H1 (cell line): ENCODE measurements around the gene RTKN.

Source experiments
- CBX5 ChIP-seq: fragments of 300-800, 300-1000 bp; sonication (generic); IDR thresholded peaks from 2 replicates; pipeline ENCODE4 v1.7.1; 2016; ENCODE audit warnings: antibody characterized with exemption, low read length, low read depth
- CREB1 ChIP-seq: IDR thresholded peaks from 2 replicates; pipeline ENCODE4 v1.6.1; 2012; ENCODE audit warnings: inconsistent platforms
- EZH2 ChIP-seq: fragments of 200-600 bp; sonication (generic); IDR thresholded peaks from 2 replicates; pipeline ENCODE4 v1.7.1; 2012; ENCODE audit warnings: low read depth, mild to moderate bottlenecking, moderate library complexity, low read length, inconsistent platforms; ENCODE audit not compliant: severe bottlenecking
- GTF2F1 ChIP-seq: IDR thresholded peaks from 2 replicates; pipeline ENCODE4 v1.6.1; 2012; ENCODE audit warnings: low read depth, low read length, improper control_type of control experiment, borderline replicate concordance
- HDAC6 ChIP-seq: IDR thresholded peaks from one replicate; pipeline ENCODE4 v1.7.1; 2012; ENCODE audit warnings: low read depth, mild to moderate bottlenecking, inconsistent platforms, low read length, moderate library complexity
- POLR2A ChIP-seq, 2 experiments: IDR thresholded peaks; 1 replicate in 1 of 2; 2 replicates in 1 of 2; pipeline ENCODE4 v1.6.1; 2011; ENCODE audit warnings: low read depth in 2 of 2, low read length in 2 of 2, mild to moderate bottlenecking in 2 of 2; ENCODE audit errors: control extremely low read depth in 1 of 2
- POLR2AphosphoS5 ChIP-seq: IDR thresholded peaks from 2 replicates; pipeline ENCODE4 v1.6.1; 2011; ENCODE audit warnings: low read depth, low read length
- ZNF274 ChIP-seq: IDR thresholded peaks from 2 replicates; pipeline ENCODE4 v1.7.0; 2012; ENCODE audit warnings: low read length, borderline replicate concordance; ENCODE audit errors: extremely low read depth
- TF ChIP-seq, protein P1 (sequence below), 3 experiments: IDR thresholded peaks; 1 replicate in 2 of 3; 2 replicates in 1 of 3; pipeline versions ENCODE4 v1.5.1 to v1.6.1; 2011; ENCODE audit warnings: low read length in 3 of 3, mild to moderate bottlenecking in 3 of 3, inconsistent platforms in 2 of 3, low read depth in 1 of 3, moderate library complexity in 1 of 3; ENCODE audit not compliant: insufficient read depth in 1 of 3; ENCODE audit errors: control extremely low read depth in 1 of 3
- TF ChIP-seq, protein P2 (sequence below): IDR thresholded peaks from 2 replicates; pipeline ENCODE4 v1.6.1; 2012; ENCODE audit warnings: inconsistent platforms

DNA sequence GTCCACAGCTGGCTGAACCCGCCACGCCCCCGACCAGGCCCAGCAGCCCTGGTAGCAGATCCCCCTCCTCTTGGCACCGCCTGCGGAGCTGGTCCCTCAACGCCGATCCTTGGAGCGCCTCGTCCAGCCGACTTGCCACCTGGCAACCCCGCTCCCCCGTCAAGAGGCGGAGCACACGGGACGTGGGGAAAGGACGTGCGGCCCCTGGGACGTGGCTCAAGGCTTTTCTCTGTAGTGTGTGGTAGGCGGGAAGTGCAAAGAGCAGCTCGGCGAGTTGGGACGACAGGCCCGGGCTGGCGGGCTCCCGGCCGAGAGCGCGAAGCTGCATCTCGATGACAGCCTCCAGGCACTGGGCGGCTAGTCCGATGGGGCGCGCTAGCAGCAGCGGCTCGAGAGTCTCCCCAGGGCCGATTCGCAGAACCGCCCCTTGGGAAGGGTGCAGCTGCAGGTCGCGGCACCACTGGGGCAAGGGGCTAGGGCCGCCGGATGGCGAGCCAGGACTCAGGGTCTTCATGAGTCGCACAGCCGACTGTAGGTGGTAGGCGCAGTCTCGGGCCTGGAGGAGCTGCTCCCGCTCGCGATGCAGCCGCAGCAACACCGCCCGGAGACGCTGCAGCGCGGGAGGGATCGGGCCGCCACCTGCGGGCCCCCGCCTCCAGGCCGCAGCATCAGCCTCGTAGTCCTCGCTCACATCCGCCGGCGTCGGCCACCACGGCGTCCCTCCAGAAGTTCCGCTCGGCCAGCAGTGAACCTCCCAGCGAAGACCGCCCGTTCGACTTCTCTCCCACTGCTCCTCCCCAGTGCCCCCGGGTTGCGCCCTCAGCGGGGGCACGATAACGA lies 40.4 kb upstream of the RTKN start:
- TF ChIP-seq, protein P1, sequence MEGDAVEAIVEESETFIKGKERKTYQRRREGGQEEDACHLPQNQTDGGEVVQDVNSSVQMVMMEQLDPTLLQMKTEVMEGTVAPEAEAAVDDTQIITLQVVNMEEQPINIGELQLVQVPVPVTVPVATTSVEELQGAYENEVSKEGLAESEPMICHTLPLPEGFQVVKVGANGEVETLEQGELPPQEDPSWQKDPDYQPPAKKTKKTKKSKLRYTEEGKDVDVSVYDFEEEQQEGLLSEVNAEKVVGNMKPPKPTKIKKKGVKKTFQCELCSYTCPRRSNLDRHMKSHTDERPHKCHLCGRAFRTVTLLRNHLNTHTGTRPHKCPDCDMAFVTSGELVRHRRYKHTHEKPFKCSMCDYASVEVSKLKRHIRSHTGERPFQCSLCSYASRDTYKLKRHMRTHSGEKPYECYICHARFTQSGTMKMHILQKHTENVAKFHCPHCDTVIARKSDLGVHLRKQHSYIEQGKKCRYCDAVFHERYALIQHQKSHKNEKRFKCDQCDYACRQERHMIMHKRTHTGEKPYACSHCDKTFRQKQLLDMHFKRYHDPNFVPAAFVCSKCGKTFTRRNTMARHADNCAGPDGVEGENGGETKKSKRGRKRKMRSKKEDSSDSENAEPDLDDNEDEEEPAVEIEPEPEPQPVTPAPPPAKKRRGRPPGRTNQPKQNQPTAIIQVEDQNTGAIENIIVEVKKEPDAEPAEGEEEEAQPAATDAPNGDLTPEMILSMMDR (IDR thresholded peaks at IDR 0.05; ENCODE audit: control extremely low read depth in 1 of 3, insufficient read depth in 1 of 3, low read depth in 1 of 3, low read length in 3 of 3), result no peak
- TF ChIP-seq, protein P2, sequence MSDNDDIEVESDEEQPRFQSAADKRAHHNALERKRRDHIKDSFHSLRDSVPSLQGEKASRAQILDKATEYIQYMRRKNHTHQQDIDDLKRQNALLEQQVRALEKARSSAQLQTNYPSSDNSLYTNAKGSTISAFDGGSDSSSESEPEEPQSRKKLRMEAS, result peak; percentile 8; the same call in 1 of the 2 replicates
- TF ChIP-seq POLR2AphosphoS5, result no peak
- TF ChIP-seq CREB1, result no peak
- no peak for TF ChIP-seq CBX5
- no peak for TF ChIP-seq ZNF274
- TF ChIP-seq POLR2A (IDR thresholded peaks at IDR 0.05; ENCODE audit: control extremely low read depth in 1 of 2, low read depth in 2 of 2, low read length in 2 of 2), result no peak
- TF ChIP-seq GTF2F1, result no peak
- no peak for TF ChIP-seq EZH2
- TF ChIP-seq HDAC6, result no peak
